GM19023 (cell line): Measurements from ENCODE around the gene PNLIP.

Experiments used
- ATAC-seq: cut with Tn5 transposase; IDR thresholded peaks from one replicate; pipeline ENCODE4 v1.9.1; 2021; ENCODE audit warnings: mild to moderate bottlenecking, moderate library complexity; ENCODE audit not compliant: unreplicated experiment

Gene PNLIP

GRCh38 chr10:116567335-116567734 is 21.6 kb downstream of the PNLIP start:
- no peak for ATAC-seq

GRCh38 chr10:116574797-116575196 is 29.1 kb downstream of the PNLIP start:
- ATAC-seq = no peak

GRCh38 chr10:116587878-116588591 is 42.3 kb downstream of the PNLIP start:
- no peak for ATAC-seq

- ATAC-seq = no peak
Observed at GRCh38 chr10:116588995-116589394, 43.3 kb downstream of the PNLIP start.

GRCh38 chr10:116589926-116590325 is 44.2 kb downstream of the PNLIP start:
- ATAC-seq = no peak

- ATAC-seq = no peak
Observed at GRCh38 chr10:116590590-116591444, 45.1 kb downstream of the PNLIP start, which contains the start of gene PNLIPRP1. Gene PNLIPRP1, plus strand, starts transcription at chr10:116590959. Its CDS starts 171 bp downstream, at chr10:116591130.

GRCh38 chr10:116593139-116593740 is 47.5 kb downstream of the PNLIP start:
- ATAC-seq = no peak

- ATAC-seq = no peak
Observed at GRCh38 chr10:116594525-116595035, 48.8 kb downstream of the PNLIP start.

GRCh38 chr10:116596062-116596461 is 50.3 kb downstream of the PNLIP start:
- no peak for ATAC-seq

- no peak for ATAC-seq
Observed at GRCh38 chr10:116597543-116597942, 51.8 kb downstream of the PNLIP start.

- no peak for ATAC-seq
Observed at GRCh38 chr10:116598329-116598728, 52.6 kb downstream of the PNLIP start.

GRCh38 chr10:116599991-116600390 is 54.3 kb downstream of the PNLIP start:
- ATAC-seq = no peak

GRCh38 chr10:116602648-116603400 is 57.1 kb downstream of the PNLIP start:
- no peak for ATAC-seq

GRCh38 chr10:116606061-116606483 is 60.3 kb downstream of the PNLIP start:
- ATAC-seq = no peak

GRCh38 chr10:116607336-116607735 is 61.6 kb downstream of the PNLIP start:
- no peak for ATAC-seq

GRCh38 chr10:116608686-116609594 is 63.2 kb downstream of the PNLIP start:
- no peak for ATAC-seq

GRCh38 chr10:116610443-116611152 is 64.9 kb downstream of the PNLIP start:
- ATAC-seq = no peak

- no peak for ATAC-seq
Observed at GRCh38 chr10:116611153-116611545, 65.4 kb downstream of the PNLIP start.
